Activated T-helper 9 cell treated with anti-CD3 and anti-CD28 coated beads, Interleukin-2, amount 50 U/mL, for 16 hours (primary cell): ENCODE results near the gene DPM1.
A peak's percentile ranks its signal among the peaks of the same experiment; 100 is the strongest.

Source experiments
- DNase-seq: peaks from one replicate; pipeline ENCODE4 v3.0.0-alpha.2; 2020; ENCODE audit warnings: low read depth

Gene DPM1

GRCh38 chr20:50930139-50930975 lies 28.0 kb downstream of the DPM1 start:
- DNase-seq = peak; percentile 9

- peak; percentile 82 for DNase-seq
Measured at GRCh38 chr20:50929299-50930138, 28.8 kb downstream of the DPM1 start.

DNA sequence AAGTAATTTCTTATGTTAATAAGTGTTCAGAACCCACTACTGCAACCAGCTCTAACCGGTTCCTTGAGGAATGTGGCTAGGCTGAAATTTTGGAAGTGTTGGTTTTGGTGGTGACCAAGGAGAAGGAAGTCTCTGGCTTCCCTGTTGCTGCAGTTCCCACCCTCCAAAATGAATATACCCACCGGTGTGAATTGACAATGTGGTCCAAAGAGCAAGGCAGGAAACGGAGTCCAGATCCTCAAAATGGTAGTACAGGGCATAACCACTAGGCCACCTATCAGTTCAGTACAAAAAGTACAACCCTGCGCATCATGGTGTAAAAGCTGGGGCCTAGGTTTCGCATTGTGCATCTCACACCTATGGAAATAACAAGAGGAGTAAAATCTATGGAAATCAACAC lies 29.9 kb downstream of the DPM1 start:
- no peak for DNase-seq

DNA sequence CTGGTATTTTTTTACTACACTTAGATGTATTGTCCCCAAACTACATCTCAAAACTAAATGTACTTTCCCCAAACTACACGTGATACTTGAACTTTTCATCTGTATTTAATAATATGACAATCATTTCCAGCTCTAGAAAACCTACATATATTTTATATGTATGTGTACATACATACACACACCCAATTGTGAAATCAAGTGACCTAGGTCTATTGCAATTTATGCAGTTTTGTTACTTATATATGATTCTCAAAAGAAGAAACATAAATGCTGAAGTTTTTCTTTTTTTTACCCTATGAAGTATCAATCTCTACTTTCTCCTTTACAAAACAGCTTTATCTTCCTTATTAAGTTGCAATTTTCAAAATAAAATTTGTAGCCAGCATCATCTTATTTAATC lies 31.8 kb downstream of the DPM1 start:
- DNase-seq = no peak

DNA sequence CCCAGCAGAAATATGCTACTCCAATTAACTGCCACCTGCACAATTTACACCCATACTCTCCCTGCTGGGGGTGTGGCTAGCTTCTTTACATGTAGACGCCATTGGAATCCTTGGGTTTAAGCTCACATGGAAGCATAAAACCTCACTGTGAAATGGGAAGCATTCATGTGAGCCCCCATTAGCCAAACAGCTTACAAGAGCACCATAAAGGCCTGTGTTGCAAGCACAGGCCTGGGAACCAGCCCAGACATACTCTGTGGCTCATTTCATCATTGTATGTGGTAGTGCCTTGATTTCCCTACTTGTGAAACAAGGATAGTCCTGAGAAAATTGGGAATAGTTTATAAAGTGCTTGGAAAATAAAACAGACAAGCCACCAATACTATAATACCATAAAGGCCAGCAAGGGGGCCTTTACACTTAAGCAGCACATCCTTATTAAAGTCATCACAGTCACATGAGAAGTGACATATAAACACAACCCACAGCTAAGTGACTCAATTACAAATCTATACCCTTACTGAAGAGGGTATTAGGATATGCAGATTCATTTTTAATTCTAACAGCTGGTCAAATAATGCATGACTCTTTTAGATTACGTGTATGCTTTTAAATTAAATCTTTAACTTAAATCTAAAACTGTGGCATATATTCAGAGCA lies 33.9 kb downstream of the DPM1 start:
- no peak for DNase-seq

- no peak for DNase-seq
Measured at GRCh38 chr20:50921803-50922501, 36.4 kb downstream of the DPM1 start.

GRCh38 chr20:50920997-50921396 lies 37.3 kb downstream of the DPM1 start:
- DNase-seq = no peak

- no peak for DNase-seq
Measured at GRCh38 chr20:50919567-50919966, 38.8 kb downstream of the DPM1 start.

DNA sequence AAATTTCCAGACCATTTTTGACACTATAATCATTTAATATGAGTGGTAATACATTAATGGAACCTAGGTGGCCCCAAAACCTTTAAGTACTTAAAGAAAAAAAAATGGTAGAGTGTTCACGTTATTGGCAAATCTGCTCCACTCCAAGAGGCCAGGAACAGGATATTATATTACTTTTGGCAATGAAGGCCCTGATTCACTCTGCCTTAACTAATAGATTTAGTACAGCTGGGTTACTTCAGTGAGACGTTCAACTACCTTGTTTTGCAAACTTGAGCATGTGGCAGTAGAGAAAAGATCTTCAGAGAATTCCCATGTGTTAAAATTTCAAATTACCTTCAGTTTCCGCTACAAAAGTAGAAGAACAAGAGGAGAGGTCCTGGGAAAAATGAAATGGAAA lies 39.9 kb downstream of the DPM1 start:
- DNase-seq = no peak

- no peak for DNase-seq
Measured at GRCh38 chr20:50916934-50917333, 41.4 kb downstream of the DPM1 start.

DNA sequence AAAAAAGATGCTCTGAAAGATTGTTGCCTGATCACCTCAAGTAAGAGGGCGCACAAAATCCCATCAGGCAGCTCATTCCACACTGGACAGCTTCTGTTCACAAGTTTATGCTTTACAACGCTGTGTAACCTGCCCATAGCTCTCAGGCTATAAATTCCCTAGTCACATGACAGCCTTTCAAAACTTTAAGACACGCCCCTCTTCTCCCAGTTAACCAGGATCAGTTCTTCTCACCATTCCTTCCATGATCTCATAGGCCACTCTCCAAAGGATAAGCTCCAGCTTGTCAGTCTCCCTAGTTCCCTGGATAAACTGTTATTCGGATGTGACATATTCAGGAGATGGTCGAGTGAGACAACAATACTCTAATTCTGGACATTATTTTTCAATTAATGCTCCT lies 42.1 kb downstream of the DPM1 start:
- DNase-seq = no peak

DNA sequence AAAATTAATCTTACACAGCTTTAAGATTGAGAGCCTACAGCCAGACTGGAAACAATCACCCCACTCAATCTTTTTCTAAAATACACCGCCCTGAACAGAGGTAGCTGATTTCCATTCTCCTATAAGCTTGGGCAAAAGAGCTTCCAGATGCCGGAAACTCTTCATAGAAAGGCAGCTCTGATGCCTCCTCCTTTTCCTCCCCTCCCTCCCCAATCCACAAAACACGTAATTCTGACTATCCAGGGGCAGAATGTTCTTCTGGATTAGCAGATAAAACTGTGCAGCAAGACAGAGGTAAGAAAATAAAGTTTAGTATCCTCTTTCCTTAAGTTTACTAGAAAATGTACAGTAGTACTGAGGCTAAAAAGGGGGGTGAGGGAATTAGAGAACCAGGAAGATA lies 42.9 kb downstream of the DPM1 start:
- no peak for DNase-seq

DNA sequence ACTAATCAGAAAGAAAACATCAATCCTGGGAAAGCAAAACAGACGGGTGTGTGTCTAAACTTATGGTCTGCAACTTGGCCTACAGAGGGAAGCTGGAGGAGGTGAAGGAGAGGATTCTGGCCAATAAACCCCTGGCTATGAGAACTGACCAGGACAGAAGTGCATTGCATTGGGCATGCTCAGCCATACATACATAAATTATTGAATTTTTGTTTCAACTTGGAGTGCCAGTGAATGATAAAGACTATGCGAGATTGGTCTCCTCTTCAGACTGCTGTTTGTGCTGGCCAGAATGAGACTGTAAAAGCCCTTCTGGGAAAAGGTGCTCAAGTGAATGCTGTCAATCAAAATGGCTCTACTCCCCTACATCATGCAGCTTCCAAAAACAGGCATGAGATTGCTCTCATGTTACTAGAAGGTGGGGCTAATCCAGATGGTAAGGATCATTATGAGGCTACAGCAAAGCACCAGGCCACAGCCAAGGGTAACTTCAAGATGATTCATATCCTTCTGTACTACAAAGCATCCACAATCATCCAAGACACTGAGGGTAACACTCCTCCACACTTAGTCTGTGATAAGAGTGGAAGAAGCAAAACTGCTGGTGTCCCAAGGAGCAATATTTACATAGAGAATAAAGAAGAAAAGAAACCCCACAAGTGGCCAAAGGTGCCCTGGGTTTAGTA lies 44.5 kb downstream of the DPM1 start:
- no peak for DNase-seq

DNA sequence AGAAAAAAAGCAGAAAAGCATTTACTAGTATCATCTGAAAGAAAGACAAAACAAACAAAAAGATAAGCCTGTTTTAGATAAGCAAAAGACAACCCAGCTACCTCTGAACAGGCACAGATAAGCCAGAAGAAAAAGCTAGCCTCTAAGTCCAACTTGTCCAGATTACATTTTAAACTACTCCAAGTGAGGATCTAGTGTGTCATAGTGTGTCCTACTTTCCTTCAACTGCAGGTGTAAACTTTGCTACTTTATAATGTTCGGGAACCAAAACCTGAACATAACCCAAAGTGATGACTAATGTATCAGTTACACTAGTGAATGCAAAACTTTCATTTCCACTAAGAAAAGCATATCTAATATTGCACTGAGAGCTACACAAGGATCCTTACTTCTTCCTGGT lies 46.6 kb downstream of the DPM1 start:
- no peak for DNase-seq

DNA sequence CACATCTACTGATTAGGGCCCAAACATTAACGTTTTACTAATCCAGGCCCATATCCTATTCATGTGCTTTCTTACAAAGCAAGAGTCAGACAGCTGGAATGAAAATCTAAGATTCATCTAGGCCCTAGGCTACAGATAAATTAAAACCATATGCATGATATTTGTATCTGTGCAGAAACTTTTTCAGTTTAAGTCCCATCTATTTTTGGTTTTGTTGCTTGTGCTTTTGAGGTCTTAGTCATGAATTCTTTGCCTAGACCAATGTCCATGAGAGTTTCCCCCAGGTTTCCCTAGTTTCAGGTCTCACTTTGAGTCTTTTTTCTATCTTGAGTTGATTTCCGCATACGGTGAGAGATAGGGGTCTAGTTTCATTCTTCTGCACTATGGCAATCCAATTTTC lies 47.3 kb downstream of the DPM1 start:
- DNase-seq = no peak

DNA sequence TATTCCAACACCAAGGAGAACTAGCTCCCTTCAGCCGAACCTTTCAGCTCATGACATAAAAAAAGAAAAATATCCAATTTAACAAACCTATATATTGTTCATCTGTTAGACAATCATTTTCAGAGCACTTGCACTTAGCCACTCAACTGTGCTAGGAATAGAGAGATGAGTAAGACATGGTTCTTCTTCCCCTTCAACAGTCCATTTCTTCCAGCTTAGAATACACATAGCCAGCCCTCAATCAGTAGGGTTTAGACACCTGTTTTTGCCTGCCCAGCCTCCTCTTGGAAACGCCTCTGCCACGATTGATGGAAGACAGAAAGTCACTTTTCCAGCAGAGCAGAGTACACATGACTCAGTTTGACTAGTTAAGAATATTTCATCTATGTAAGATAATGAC lies 48.9 kb downstream of the DPM1 start:
- DNase-seq = no peak

GRCh38 chr20:50904067-50904570 lies 54.2 kb downstream of the DPM1 start:
- no peak for DNase-seq

GRCh38 chr20:50903353-50904051 lies 54.8 kb downstream of the DPM1 start:
- no peak for DNase-seq

- no peak for DNase-seq
Measured at GRCh38 chr20:50901301-50901700, 57.0 kb downstream of the DPM1 start.

DNA sequence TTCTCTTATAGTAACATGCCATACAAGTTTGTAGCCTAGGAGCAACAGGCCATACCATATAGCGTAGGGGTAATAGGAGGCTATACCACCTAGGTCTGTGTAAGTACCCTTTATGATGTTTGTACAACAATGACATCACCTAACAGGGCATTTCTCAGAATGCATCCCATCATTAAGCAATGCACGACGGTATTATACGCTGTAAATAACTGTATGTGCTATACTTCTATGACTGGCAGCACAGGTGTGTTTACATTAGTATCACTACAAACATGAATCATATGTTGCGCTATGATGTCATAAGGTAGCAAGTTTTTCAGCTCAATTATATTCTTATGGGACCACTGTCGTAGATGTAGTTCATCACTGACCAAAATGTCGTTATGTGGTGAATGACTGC lies 58.1 kb downstream of the DPM1 start:
- DNase-seq = no peak

GRCh38 chr20:50898475-50898874 lies 59.9 kb downstream of the DPM1 start:
- no peak for DNase-seq
